GM18526 (cell line): Measurements from ENCODE around the gene HPSE2.

Experiments
- POLR2A ChIP-seq: IDR thresholded peaks from 3 replicates; pipeline ENCODE4 v1.6.1; 2011; ENCODE audit not compliant: insufficient read length; ENCODE audit errors: extremely low read depth

The HPSE2 gene

GRCh38 chr10:98460837-98461499 lies 774.7 kb downstream of the HPSE2 start:
- TF ChIP-seq POLR2A = no peak

- no peak for TF ChIP-seq POLR2A
Measured at GRCh38 chr10:98458809-98459784, 776.6 kb downstream of the HPSE2 start.

- TF ChIP-seq POLR2A = no peak
Measured at GRCh38 chr10:98457721-98458120, 777.9 kb downstream of the HPSE2 start.

- no peak for TF ChIP-seq POLR2A
Measured at GRCh38 chr10:98456686-98457482, 778.8 kb downstream of the HPSE2 start.

GRCh38 chr10:98456043-98456570 lies 779.5 kb downstream of the HPSE2 start:
- no peak for TF ChIP-seq POLR2A

- no peak for TF ChIP-seq POLR2A
Measured at GRCh38 chr10:98453729-98454128, 781.9 kb downstream of the HPSE2 start.

GRCh38 chr10:98450618-98451017 lies 785.0 kb downstream of the HPSE2 start:
- no peak for TF ChIP-seq POLR2A

- no peak for TF ChIP-seq POLR2A
Measured at GRCh38 chr10:98449287-98449686, 786.4 kb downstream of the HPSE2 start.

GRCh38 chr10:98446661-98447221 lies 788.9 kb downstream of the HPSE2 start, which contains the start of gene HPS1:
HPS1 (minus strand) TSS chr10:98446935; CDS start chr10:98443240, 3,695 bp downstream.
- TF ChIP-seq POLR2A = peak; percentile 88

GRCh38 chr10:98446151-98446660 lies 789.4 kb downstream of the HPSE2 start:
- TF ChIP-seq POLR2A = no peak

- no peak for TF ChIP-seq POLR2A
Measured at GRCh38 chr10:98445200-98445812, 790.3 kb downstream of the HPSE2 start.

- no peak for TF ChIP-seq POLR2A
Measured at GRCh38 chr10:98444314-98445006, 791.2 kb downstream of the HPSE2 start.

GRCh38 chr10:98438715-98439114 lies 796.9 kb downstream of the HPSE2 start:
- TF ChIP-seq POLR2A = no peak
